Measurements from ENCODE around the gene CFAP251. TPM values are rescaled to one million over a fixed set of nuclear protein-coding genes. Genes with fewer than 3 reads are reported as not detected.
"Not testable (repeated sequence)": the region's sequence is repeated elsewhere in the genome, so short reads cannot be mapped to it uniquely, and the experiment has no call there.

Gene CFAP251
- total RNA-seq, 1 donor from 2014 or later: 2.6 TPM

DNA sequence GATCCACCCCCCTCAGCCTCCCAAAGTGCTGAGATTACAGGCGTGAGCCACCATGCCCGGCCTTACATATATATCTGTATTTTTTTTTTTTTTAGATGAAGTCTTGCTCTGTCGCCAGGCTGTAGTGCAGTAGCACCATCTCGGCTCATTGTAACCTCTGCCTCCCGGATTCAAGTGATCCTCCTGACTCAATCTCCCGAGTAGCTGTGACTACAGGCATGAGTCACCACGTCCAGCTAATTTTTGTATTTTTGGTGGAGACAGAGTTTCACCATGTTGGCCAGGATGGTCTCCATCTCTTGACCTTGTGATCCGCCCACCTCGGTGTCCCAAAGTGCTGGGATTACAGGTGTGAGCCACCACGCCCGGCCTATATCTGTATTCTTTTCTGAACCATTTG is 33.3 kb upstream of the CFAP251 start:
- not testable (repeated sequence) for H3K9me3 ChIP-seq (ENCODE audit: control insufficient read depth in 3 of 3, low read length in 3 of 3)

DNA sequence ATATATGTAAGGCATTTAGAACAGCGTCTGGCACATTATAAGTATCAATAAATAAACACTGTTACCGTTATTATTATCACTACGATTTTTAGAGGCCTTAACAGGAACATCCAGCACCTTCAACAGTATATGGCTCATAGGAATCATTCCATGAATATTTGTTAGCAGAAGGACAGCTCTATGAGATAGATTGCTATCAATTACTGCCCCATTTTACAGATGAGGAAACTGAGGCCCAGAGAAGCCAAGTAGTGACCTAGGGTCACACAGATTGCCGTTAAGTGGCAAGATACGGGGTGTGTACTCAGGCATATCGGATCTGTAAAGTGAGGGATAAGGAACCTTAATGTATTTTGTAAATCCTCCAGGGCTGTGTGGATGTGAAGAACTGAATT is 30.3 kb upstream of the CFAP251 start:
- H3K9me3 ChIP-seq (ENCODE audit: control insufficient read depth in 3 of 3, low read length in 3 of 3): no peaks in the 10 kb centered on the region
- peak overlapping the region; percentile 66 to 98 (median 98) for H3K9ac ChIP-seq (ENCODE audit: low read depth in 1 of 3, low read length in 3 of 3)
- peaks cover 16 to 31% (median 23%) of the 10 kb centered on the region in 3 donors for H3K4me1 ChIP-seq (ENCODE audit: control insufficient read depth in 3 of 3, insufficient read depth in 3 of 3, low read length in 3 of 3)
- H3K27me3 ChIP-seq (ENCODE audit: control insufficient read depth in 3 of 3, insufficient read depth in 3 of 3, low read length in 3 of 3): no peaks in the 10 kb centered on the region
- peaks cover 6 to 7% (median 7%) of the 10 kb centered on the region in 3 donors for H3K36me3 ChIP-seq (ENCODE audit: control insufficient read depth in 3 of 3, insufficient read depth in 3 of 3, low read length in 3 of 3)
- peak overlapping the region; percentile 96 to 99 (median 99) for H3K4me3 ChIP-seq (ENCODE audit: low read length in 3 of 3)
- H3K27ac ChIP-seq (ENCODE audit: low read depth, low read length): peak overlapping the region; percentile 96

More for the DNA sequence above, 33.3 kb upstream of the CFAP251 start:
- H3K36me3 ChIP-seq (ENCODE audit: control insufficient read depth in 3 of 3, insufficient read depth in 3 of 3, low read length in 3 of 3); H3K27ac ChIP-seq (ENCODE audit: low read depth, low read length); H3K9ac ChIP-seq (ENCODE audit: low read depth in 1 of 3, low read length in 3 of 3); H3K4me3 ChIP-seq (ENCODE audit: low read length in 3 of 3); H3K27me3 ChIP-seq (ENCODE audit: control insufficient read depth in 3 of 3, insufficient read depth in 3 of 3, low read length in 3 of 3): not testable (repeated sequence)
- peaks cover 14 to 20% (median 15%) of the 10 kb centered on the region in 3 donors for H3K4me1 ChIP-seq (ENCODE audit: control insufficient read depth in 3 of 3, insufficient read depth in 3 of 3, low read length in 3 of 3)

DNA sequence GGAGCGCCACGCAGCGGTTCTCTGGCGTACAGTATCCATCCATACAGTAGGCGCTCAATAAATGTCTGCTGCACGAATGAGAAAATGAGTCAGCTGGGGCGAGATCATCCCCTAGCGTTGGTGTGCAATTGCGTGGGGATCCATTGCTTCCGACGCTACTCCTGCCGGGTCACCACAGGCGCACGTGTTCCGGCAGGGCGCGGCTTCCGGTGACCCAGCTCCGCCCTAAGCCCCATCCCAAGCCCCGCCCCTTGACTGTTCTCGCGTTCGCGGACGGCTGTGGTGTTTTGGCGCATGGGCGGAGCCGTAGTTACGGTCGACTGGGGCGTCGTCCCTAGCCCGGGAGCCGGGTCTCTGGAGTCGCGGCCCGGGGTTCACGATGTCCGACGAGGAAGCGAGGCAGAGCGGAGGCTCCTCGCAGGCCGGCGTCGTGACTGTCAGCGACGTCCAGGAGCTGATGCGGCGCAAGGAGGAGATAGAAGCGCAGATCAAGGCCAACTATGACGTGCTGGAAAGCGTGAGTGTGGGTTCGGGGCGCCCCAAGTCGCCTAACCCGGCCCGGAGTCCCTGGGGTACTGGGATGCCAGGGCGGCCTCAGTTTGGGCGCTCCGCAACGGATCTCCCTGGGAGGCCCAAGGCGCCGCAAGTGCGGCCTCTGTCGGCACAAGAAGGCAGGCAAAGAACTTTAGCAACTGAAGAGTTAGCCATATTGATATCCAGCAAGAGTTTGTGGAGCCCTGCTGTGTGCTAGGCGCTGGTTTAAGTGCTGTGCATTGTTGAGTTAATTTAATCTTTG is 29.7 kb upstream of the CFAP251 start, which contains the start of gene PSMD9:
Gene PSMD9 (plus strand): TSS at position 313 of the 796 bp plus-strand sequence. CDS start 67 bp downstream, at position 380.
- H3K4me3 ChIP-seq (ENCODE audit: low read length in 3 of 3): peak within 1 kb of the TSS; percentile 96 to 99 (median 99)
- H3K27me3 ChIP-seq (ENCODE audit: control insufficient read depth in 3 of 3, insufficient read depth in 3 of 3, low read length in 3 of 3): no peaks in the 10 kb centered on the region
- H3K36me3 ChIP-seq (ENCODE audit: control insufficient read depth in 3 of 3, insufficient read depth in 3 of 3, low read length in 3 of 3): peaks cover 7 to 9% (median 7%) of the 10 kb centered on the region in 3 donors
- H3K27ac ChIP-seq (ENCODE audit: low read depth, low read length): peak within 1 kb of the TSS; percentile 96
- H3K9me3 ChIP-seq (ENCODE audit: control insufficient read depth in 3 of 3, low read length in 3 of 3): no peaks in the 10 kb centered on the region
- peaks cover 17 to 36% (median 27%) of the 10 kb centered on the region in 3 donors for H3K4me1 ChIP-seq (ENCODE audit: control insufficient read depth in 3 of 3, insufficient read depth in 3 of 3, low read length in 3 of 3)
- H3K9ac ChIP-seq (ENCODE audit: low read depth in 1 of 3, low read length in 3 of 3): peak within 1 kb of the TSS; percentile 96 to 98 (median 98)

DNA sequence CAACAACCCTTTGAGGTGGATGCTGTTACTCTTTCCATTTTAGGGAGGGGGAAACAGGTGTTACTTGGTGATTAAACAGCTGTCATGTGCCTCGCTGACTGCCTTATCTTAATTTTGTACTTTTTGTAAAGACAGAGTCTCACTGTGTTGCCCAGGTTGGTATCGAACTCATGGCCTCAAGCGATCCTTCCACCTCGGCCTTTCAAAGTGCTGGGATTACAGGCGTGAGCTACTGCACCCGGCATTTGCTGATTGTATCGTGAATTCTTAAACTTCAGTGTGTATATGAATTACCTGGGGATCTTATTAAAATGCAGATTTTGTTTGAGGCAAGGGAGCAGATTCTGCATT is 29.1 kb upstream of the CFAP251 start:
- Histone ChIP-seq H3K27ac (ENCODE audit: low read depth, low read length) (peak overlapping the region; percentile 96), H3K9me3 (ENCODE audit: control insufficient read depth in 3 of 3, low read length in 3 of 3) (no peaks in the 10 kb centered on the region), H3K27me3 (ENCODE audit: control insufficient read depth in 3 of 3, insufficient read depth in 3 of 3, low read length in 3 of 3) (no peaks in the 10 kb centered on the region)

GRCh38 chr12:121889661-121890060 is 28.7 kb upstream of the CFAP251 start:
- not testable (repeated sequence) for H3K27me3 ChIP-seq (ENCODE audit: control insufficient read depth in 3 of 3, insufficient read depth in 3 of 3, low read length in 3 of 3)
- H3K9ac ChIP-seq (ENCODE audit: low read depth in 1 of 3, low read length in 3 of 3): peak overlapping the region; percentile 96 to 98 (median 98)

More for the DNA sequence above, 29.1 kb upstream of the CFAP251 start:
- Histone ChIP-seq H3K4me3 (ENCODE audit: low read length in 3 of 3) (peak overlapping the region; percentile 96 to 99 (median 99)), H3K9ac (ENCODE audit: low read depth in 1 of 3, low read length in 3 of 3) (peak overlapping the region; percentile 96 to 98 (median 98)), H3K4me1 (ENCODE audit: control insufficient read depth in 3 of 3, insufficient read depth in 3 of 3, low read length in 3 of 3) (peaks cover 17 to 38% (median 32%) of the 10 kb centered on the region in 3 donors), H3K36me3 (ENCODE audit: control insufficient read depth in 3 of 3, insufficient read depth in 3 of 3, low read length in 3 of 3) (peaks cover 7 to 9% (median 7%) of the 10 kb centered on the region in 3 donors)

DNA sequence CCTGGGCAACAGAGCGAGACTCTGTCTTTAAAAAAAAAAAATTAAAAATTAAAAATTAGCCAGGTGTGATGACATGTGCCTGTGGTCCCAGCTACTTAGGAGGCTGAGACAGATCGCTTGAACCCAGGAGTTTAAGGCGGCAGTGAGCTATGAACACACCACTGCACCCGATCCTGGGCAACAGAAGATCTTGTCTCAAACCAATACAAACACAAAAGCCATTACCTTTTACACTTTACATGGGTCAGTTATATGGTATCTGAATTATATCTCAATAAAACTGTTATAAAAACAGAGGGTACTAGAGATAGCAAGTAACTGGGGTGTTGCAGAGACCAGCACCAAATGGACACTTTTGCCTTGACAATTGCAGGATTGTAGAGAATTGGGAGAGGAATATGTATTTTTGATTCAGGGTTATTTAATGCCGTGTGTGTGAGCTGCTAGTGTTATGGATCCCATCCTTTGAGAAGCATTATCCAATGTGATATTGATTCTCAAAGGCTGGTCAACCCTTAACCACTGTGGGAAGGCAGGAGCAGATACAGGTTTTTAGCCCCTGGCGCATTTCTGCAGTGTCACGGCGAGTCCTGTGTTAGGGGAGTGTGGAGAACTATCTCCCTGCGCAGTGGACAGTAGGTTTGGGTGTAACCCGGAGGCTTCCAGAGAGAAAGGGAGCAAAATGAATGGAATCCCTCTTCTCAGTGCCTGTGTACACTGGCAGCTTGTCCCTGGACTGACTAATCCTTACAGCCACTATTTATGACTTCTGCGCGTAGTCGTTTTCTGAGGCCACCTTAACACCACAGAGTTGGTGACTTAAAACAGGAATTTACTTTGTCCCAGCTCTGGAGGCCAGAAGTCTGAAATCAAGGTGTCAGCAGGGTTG is 25.5 kb upstream of the CFAP251 start:
- Histone ChIP-seq H3K9ac (ENCODE audit: low read depth in 1 of 3, low read length in 3 of 3) (no peak overlapping the region), H3K27me3 (ENCODE audit: control insufficient read depth in 3 of 3, insufficient read depth in 3 of 3, low read length in 3 of 3) (no peaks in the 10 kb centered on the region), H3K4me3 (ENCODE audit: low read length in 3 of 3) (no peak overlapping the region), H3K27ac (ENCODE audit: low read depth, low read length) (no peak overlapping the region), H3K36me3 (ENCODE audit: control insufficient read depth in 3 of 3, insufficient read depth in 3 of 3, low read length in 3 of 3) (peaks cover 24 to 31% (median 28%) of the 10 kb centered on the region in 3 donors), H3K4me1 (ENCODE audit: control insufficient read depth in 3 of 3, insufficient read depth in 3 of 3, low read length in 3 of 3) (peaks cover 18 to 38% (median 34%) of the 10 kb centered on the region in 3 donors), H3K9me3 (ENCODE audit: control insufficient read depth in 3 of 3, low read length in 3 of 3) (no peaks in the 10 kb centered on the region)

More at GRCh38 chr12:121889661-121890060, 28.7 kb upstream of the CFAP251 start:
- not testable (repeated sequence) for H3K9me3 ChIP-seq (ENCODE audit: control insufficient read depth in 3 of 3, low read length in 3 of 3)
- H3K36me3 ChIP-seq (ENCODE audit: control insufficient read depth in 3 of 3, insufficient read depth in 3 of 3, low read length in 3 of 3): peaks cover 7 to 12% (median 8%) of the 10 kb centered on the region in 3 donors
- peak overlapping the region; percentile 96 to 99 (median 99) for H3K4me3 ChIP-seq (ENCODE audit: low read length in 3 of 3)
- peak overlapping the region; percentile 96 for H3K27ac ChIP-seq (ENCODE audit: low read depth, low read length)
- peaks cover 18 to 38% (median 34%) of the 10 kb centered on the region in 3 donors for H3K4me1 ChIP-seq (ENCODE audit: control insufficient read depth in 3 of 3, insufficient read depth in 3 of 3, low read length in 3 of 3)

- Histone ChIP-seq H3K36me3 (ENCODE audit: control insufficient read depth in 3 of 3, insufficient read depth in 3 of 3, low read length in 3 of 3) (peaks cover 30 to 35% (median 32%) of the 10 kb centered on the region in 3 donors), H3K9me3 (ENCODE audit: control insufficient read depth in 3 of 3, low read length in 3 of 3) (no peaks in the 10 kb centered on the region), H3K27me3 (ENCODE audit: control insufficient read depth in 3 of 3, insufficient read depth in 3 of 3, low read length in 3 of 3) (no peaks in the 10 kb centered on the region), H3K27ac (ENCODE audit: low read depth, low read length) (no peak overlapping the region), H3K4me3 (ENCODE audit: low read length in 3 of 3) (no peak overlapping the region), H3K4me1 (ENCODE audit: control insufficient read depth in 3 of 3, insufficient read depth in 3 of 3, low read length in 3 of 3) (peaks cover 16 to 29% (median 29%) of the 10 kb centered on the region in 3 donors), H3K9ac (ENCODE audit: low read depth in 1 of 3, low read length in 3 of 3) (no peak overlapping the region)
Observed at GRCh38 chr12:121893961-121894460, 24.4 kb upstream of the CFAP251 start.

DNA sequence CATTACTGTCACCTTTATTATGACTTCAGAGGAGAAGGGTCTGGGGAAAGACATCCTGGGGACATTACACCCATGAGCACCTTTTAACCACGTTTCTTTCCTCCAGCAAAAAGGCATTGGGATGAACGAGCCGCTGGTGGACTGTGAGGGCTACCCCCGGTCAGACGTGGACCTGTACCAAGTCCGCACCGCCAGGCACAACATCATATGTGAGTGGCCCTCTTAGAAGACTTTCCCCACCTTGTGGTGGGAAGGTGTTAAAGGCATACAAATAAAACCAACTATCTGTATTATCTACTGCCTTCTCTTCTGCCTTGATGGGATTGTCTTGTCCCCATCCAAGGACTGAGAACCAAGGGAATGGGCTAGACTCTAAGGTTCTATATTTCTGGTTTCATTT is 23.8 kb upstream of the CFAP251 start:
- H3K27me3 ChIP-seq (ENCODE audit: control insufficient read depth in 3 of 3, insufficient read depth in 3 of 3, low read length in 3 of 3): no peaks in the 10 kb centered on the region
- H3K9ac ChIP-seq (ENCODE audit: low read depth in 1 of 3, low read length in 3 of 3): no peak overlapping the region
- no peak overlapping the region for H3K27ac ChIP-seq (ENCODE audit: low read depth, low read length)
- peaks cover 9 to 24% (median 23%) of the 10 kb centered on the region in 3 donors for H3K4me1 ChIP-seq (ENCODE audit: control insufficient read depth in 3 of 3, insufficient read depth in 3 of 3, low read length in 3 of 3)
- no peak overlapping the region for H3K4me3 ChIP-seq (ENCODE audit: low read length in 3 of 3)
- H3K9me3 ChIP-seq (ENCODE audit: control insufficient read depth in 3 of 3, low read length in 3 of 3): no peaks in the 10 kb centered on the region
- H3K36me3 ChIP-seq (ENCODE audit: control insufficient read depth in 3 of 3, insufficient read depth in 3 of 3, low read length in 3 of 3): peaks cover 35 to 41% (median 39%) of the 10 kb centered on the region in 3 donors

DNA sequence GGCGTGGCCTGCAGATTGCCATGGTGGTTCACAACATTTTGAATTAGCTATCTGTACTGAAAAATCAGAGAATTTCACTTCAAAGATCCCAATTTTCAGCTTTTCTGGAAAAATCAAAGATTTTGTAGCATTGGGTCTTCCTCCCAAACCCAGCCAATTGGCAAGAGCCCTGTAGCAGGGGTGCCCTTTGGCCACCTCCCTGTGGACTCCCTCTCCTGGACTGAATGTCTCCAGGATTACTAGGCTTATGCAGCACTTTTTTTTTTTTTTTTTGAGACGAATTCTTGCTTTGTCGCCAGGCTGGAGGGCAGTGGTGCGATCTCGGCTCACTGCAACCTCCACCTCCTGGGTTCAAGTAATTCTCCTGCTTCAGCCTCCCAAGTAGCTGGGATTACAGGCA is 20.1 kb upstream of the CFAP251 start:
- H3K9ac ChIP-seq (ENCODE audit: low read depth in 1 of 3, low read length in 3 of 3): no peak overlapping the region
- no peak overlapping the region for H3K27ac ChIP-seq (ENCODE audit: low read depth, low read length)
- H3K4me3 ChIP-seq (ENCODE audit: low read length in 3 of 3): no peak overlapping the region
- no peaks in the 10 kb centered on the region for H3K27me3 ChIP-seq (ENCODE audit: control insufficient read depth in 3 of 3, insufficient read depth in 3 of 3, low read length in 3 of 3)
- H3K9me3 ChIP-seq (ENCODE audit: control insufficient read depth in 3 of 3, low read length in 3 of 3): no peaks in the 10 kb centered on the region
- H3K4me1 ChIP-seq (ENCODE audit: control insufficient read depth in 3 of 3, insufficient read depth in 3 of 3, low read length in 3 of 3): peaks cover 2 to 10% (median 7%) of the 10 kb centered on the region in 3 donors
- H3K36me3 ChIP-seq (ENCODE audit: control insufficient read depth in 3 of 3, insufficient read depth in 3 of 3, low read length in 3 of 3): peaks cover 56 to 61% (median 60%) of the 10 kb centered on the region in 3 donors
